HT-29 (cell line): ENCODE measurements around the gene BTG2. TPM values are rescaled to one million over a fixed set of nuclear protein-coding genes. Genes with fewer than 3 reads are reported as not detected.

Experiments used
- DNase-seq: peaks from one replicate; pipeline ENCODE4 v3.0.0-alpha.2; 2015; ENCODE audit warnings: low spot score
- total RNA-seq: library from RNA; depleted of rRNA; stranded (reverse); fragments of >200 nt; shearing (Covaris generic); gene quantifications from 2 replicates; pipeline ENCODE4 v1.2.3, GENCODE V29; 2014

Gene BTG2
- total RNA-seq, 1 experiment from 2014 or later: 116 TPM

DNA sequence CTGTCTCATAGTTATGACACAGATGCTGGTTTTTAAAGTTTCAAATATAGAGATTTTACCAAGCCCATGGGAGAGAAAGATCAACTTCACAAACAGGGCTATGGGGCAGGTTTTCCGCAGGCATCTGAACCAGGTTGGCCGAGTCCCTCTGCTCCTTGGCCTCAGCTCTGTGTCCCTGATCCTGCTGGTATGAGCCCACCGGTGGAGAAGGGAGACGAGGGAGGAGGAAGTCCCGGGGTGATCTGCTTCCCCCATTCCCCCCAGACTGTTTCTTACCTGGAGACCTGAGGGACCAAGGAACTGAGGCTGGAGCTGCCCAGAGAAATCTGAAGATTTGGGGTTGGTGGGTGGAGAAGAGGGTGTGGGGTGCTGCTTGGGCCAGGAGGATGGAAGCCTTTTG, 28.9 kb upstream of the BTG2 start:
- no peak for DNase-seq

DNA sequence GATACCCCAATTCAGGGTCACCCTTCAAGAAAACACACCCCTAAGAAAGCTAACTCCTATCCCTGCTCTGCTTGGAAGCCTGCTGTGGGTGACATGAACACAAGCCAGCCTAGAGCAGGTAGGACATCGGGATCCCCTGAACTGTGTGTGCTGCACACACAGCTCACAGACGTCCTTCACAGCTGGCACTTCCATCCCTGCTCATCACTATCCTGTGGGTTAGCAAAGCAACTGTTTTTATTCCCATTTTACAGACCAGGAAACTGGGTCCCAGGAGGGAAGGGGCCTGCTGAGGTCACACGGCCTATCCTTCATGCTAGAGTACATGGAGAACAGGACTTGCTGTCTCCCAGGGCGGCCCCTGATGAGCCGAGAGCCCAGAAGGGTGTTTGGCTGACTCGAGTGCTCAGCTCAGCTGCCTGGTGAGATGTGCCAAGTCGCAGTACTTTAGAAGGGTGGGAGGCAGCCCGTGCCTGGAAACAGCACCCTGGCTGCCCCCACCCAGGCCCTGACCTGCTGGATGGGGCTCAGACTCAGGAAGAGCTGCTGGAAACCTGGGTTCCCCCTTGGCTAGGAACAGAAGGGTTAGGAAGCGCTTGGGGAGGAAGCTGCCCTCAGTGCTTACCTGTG, 28.3 kb upstream of the BTG2 start:
- DNase-seq: no peak

- DNase-seq: no peak
These were observed 27.0 kb upstream of the BTG2 start for GRCh38 chr1:203278082-203278884.

- no peak for DNase-seq
These were observed 26.4 kb upstream of the BTG2 start for GRCh38 chr1:203278885-203279406.

GRCh38 chr1:203280061-203280460, 25.3 kb upstream of the BTG2 start:
- DNase-seq: no peak

GRCh38 chr1:203281033-203281432, 24.3 kb upstream of the BTG2 start:
- DNase-seq: peak; percentile 18

GRCh38 chr1:203281851-203282661, 23.3 kb upstream of the BTG2 start:
- no peak for DNase-seq

GRCh38 chr1:203282720-203283542, 22.4 kb upstream of the BTG2 start:
- no peak for DNase-seq

DNA sequence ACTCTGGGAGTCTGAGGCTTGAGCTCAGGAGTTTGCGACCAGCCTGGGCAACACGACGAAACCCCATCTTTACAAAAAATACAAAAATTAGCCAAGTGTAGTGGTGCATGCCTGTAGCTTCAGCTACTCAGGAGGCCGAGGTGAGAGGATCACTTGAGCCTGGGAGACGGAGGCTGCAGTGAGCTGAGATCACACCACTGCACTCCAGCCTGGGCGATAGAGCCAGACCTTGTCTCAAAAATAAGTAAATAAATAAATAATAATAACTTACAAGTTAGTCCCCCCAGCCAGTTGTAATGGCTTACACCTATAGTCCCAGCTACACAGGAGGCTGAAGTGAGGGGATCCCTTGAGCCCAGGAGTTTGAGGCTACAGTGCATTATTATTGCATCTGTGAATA, 21.7 kb upstream of the BTG2 start:
- no peak for DNase-seq

DNA sequence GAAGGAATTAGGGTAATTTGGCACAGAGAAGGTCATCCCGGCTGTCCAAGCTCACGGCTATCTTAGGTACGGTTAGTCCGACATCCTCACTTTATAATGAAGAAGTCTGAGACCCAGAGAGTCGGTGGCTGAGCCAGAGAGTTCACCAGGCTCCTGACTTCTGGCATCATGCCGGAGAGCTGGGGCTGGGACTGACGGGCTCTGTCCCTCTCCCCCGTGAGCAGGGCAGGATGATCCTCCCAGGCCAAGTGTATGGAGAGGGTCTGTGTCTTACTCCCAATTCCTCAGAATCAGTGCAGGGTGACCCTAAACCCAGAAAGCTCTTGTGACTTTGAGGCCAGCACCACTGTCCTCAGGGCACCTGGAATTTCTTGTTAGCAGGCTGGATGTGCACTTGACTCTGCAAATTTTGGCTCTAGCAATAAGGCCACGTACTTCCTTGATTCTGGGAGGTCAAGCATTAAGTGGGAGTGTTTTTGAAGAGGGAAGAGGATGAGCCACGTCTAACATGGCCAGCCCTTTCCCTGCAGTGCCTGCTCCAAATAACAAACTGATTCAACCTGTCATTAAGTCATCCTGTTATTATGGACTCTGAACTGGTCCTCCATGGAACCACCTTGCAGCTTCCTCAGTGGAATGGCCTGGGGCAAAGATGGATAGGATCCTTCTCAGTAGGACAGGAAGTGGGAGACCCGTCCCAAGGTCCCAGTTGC, 20.8 kb upstream of the BTG2 start:
- DNase-seq: no peak

GRCh38 chr1:203286161-203286984, 18.9 kb upstream of the BTG2 start:
- no peak for DNase-seq

DNA sequence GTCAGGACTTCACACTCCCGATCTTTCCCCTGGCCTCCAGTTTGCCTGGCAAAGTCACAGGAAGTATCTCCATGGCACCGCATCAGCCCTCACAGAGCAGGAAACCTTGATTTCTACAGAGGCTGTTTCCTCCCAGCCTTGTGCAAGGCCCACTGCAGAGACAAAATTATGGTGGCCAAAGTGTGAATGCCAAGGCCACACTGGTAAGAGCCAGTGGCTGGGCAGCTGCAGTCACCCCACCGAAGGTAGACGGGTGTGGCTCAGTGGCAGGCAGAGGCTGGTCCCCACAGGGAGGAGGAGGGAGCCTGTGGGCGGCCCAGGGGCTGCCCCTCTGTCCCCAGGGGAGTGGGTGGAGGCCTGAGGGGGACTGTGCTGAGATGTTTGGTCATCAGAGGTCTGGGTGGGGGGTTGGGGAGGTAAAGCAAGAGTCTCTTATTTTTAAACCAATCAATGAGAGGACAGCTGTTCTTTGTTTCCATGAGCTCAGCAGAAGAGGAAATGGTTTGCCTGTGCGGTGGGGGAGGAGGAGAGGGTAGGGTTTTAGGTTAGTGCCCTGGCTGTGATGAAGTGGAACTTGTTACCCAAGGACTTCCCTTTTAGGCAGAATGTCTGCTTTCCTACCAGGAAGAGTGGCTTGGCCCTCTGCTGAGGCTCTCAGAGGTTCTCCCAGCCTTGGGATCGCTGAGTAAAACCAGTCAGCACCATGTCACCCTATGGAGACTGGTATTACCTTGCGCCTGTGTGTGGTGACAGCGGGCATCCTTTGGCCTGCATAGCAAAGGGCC, 18.0 kb upstream of the BTG2 start:
- DNase-seq: no peak

GRCh38 chr1:203287898-203288297, 17.4 kb upstream of the BTG2 start:
- DNase-seq: no peak

- DNase-seq: no peak
These were observed 16.9 kb upstream of the BTG2 start for GRCh38 chr1:203288400-203288799.

- DNase-seq: no peak
These were observed 15.9 kb upstream of the BTG2 start for GRCh38 chr1:203289281-203289981.

- DNase-seq: no peak
These were observed 15.4 kb upstream of the BTG2 start for GRCh38 chr1:203289982-203290260.

GRCh38 chr1:203290261-203291089, 14.8 kb upstream of the BTG2 start:
- peak; percentile 87 for DNase-seq
